Choroid plexus epithelial cell (primary cell): ENCODE measurements around the gene MAPKAPK2.

Experiments
- DNase-seq: peaks from one replicate; pipeline ENCODE4 v3.0.0-alpha.2; 2010; ENCODE audit warnings: low read depth
- H3K4me3 ChIP-seq: 2 replicates; pipeline ENCODE4 v1.5.1; 2011; ENCODE audit warnings: low read depth, mild to moderate bottlenecking, control low read depth, low read length, moderate library complexity
- CTCF ChIP-seq: conservative IDR thresholded peaks from 2 replicates; pipeline ENCODE4 v1.5.1; 2011; ENCODE audit warnings: low read depth, mild to moderate bottlenecking, control low read depth, inconsistent platforms, low read length, moderate library complexity

Gene MAPKAPK2

DNA sequence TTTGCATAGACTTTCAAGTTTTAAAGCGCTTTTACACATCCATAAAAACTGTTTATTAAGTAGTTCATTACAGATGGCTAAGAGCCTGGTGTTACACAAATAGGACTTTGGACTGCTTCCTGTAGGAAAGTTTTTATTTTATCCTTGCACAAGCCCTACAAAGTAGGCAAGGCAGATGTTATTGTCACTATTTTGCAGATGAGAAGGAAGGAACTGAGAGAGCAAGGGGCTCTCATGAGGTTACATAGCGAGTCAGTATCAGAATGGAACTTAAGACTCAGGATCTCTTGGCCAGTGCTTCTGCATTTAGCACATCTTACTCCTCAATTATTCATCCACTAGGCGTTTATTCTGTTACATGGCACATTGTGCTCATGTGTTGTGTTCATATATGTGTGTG lies 2.6 kb upstream of the MAPKAPK2 start:
- TF ChIP-seq CTCF, result no peak
- no peak overlapping the region for H3K4me3 ChIP-seq
- no peak for DNase-seq

GRCh38 chr1:206683313-206683712 lies 1.4 kb upstream of the MAPKAPK2 start:
- no peak for DNase-seq
- TF ChIP-seq CTCF, result no peak
- no peak overlapping the region for H3K4me3 ChIP-seq

DNA sequence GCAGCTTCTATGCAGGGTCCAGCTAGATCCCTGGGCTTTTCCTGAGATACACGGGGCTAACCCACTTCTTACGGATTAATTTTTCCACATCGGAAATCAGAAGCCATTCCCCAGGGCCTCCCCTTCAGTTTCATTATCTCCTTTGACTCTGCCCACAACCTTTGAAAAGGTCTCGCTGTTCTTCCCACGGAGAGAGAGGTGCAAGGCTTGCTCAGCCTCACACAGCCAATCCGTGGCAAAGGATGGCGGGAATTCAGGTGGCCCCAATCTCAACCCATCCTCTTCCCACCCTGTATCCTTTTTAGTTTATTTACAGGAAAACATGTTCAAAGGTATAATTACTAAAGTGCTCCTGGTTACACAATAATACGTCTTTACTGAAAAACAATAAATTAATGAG lies 702 bp upstream of the MAPKAPK2 start:
- H3K4me3 ChIP-seq, result no peak overlapping the region
- TF ChIP-seq CTCF, result no peak
- DNase-seq, result no peak

DNA sequence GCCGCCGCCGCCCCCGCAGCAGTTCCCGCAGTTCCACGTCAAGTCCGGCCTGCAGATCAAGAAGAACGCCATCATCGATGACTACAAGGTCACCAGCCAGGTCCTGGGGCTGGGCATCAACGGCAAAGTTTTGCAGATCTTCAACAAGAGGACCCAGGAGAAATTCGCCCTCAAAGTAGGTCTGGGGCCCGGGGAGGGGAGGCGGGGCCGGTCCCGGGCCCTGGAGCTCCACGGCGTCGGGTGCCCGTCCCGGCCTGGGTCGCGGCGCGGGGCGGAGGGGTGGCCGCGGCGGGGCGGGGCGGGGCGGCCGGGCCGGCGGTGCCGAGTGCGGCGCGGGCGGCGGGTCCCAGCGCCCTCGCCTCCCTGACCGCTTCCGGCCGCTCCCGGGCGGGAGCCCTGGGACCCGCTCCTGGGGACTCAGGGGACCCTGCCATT lies 646 bp downstream of the MAPKAPK2 start:
- TF ChIP-seq CTCF, result no peak
- DNase-seq, result no peak
- H3K4me3 ChIP-seq, result peak overlapping the region; percentile 86

DNA sequence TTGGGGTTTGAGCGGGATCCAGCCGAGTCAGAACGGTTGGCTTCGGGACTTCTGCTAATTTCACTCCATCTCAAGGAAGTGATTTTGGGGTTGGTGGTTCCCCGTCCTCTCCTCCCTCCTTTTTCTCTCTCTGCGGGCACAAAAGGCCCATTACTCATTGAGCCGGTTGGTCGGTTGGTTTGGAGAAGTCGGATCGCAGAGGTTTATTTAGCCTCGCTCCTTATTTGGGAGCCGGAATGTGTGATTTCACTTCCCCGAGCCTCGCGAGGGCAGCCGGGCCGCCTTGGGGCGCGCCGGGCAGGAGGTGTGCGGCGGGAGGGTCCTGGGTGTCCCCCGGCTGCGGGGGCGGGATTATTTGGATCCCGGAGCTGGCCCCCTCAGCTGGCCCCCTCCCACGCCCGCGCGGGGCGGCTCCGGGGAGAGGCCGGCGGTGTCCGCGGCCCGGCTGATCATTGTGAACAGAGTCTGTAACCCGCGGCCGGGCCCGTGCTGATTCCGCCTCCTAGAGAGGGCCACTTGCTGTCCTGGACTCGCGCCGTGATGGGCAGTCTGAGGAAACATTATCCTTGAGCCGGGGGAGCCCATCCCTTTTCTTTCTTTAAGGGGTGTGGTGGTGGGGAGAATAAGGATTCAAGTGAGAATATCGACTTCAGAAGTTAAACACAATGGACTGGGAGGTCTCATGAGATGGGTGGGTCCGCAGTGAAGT lies 1.2 kb downstream of the MAPKAPK2 start:
- peak; percentile 77 for DNase-seq
- H3K4me3 ChIP-seq, result peak overlapping the region; percentile 86
- no peak for TF ChIP-seq CTCF

DNA sequence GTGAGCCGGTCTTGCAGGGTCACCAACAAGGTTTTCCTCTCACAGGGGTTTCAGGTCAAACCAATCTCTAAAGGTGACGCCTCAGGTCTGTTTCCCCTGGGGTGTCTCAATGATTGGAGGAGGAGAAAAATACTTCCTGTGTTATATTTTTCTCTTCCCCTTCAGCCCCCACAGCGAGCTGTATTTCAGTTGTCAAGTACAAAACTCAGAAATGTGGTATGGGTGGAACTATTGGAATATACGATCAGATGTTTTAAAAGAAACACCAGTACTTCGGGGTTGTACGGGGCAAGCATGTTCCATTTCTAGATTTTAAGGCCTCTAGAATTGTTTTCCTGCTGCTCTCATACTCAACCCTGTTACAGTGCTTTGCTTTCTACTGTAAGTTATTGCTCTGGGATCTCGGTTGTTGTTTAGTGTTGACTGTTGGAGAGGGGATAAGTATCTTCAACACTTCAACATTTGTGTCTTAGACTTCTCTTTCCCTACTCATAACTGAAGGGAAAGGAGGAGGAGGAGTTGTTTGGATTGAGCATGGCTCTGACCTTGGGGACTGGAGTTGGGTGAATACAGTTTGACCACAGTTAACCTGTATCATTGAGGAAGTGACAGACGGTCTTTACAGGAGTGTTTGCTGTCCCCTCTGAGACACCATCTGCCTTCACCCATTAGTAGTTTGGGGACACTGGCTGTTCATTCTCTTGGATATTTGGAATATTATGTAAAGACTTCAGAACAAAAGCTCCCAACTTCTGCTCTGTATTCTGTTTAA lies 2.0 kb downstream of the MAPKAPK2 start:
- no peak for TF ChIP-seq CTCF
- H3K4me3 ChIP-seq, result peak overlapping the region; percentile 86
- no peak for DNase-seq
